A549 (cell line): ENCODE data around the gene C1orf35. TPM values are rescaled to one million over a fixed set of nuclear protein-coding genes. Genes with fewer than 3 reads are reported as not detected.
A peak's percentile ranks its signal among the peaks of the same experiment; 100 is the strongest.

Source experiments
- ATAC-seq, 2 experiments: fragments of 200-7000 bp in 1 of 2; fragments of >200 bp in 1 of 2; cut with Nextera tagmentation in 1 of 2; cut with Tn5 transposase in 1 of 2; 3 replicates each; pipeline versions ENCODE4 v1.8.0 to v1.9.1; 2018 to 2020; ENCODE audit warnings: mild to moderate bottlenecking in 1 of 2, moderate library complexity in 1 of 2
- CTCF ChIA-PET: fragments of 300-600 bp; sonication (Branson Sonifier 250); formaldehyde crosslinking; extraction: SDS; loops from one replicate; lab custom pipeline; 2021; ENCODE audit warnings: antibody characterized with exemption, inconsistent platforms; lab: Yijun Ruan, JAX
- POLR2A ChIA-PET: fragments of 350-600 bp; formaldehyde crosslinking; extraction: SDS; loops from one replicate; lab custom pipeline; 2021; ENCODE audit warnings: antibody characterized with exemption, inconsistent platforms; lab: Yijun Ruan, JAX
- DNase-seq, 2 experiments: peaks; one replicate each; pipeline versions ENCODE4 v3.0.0 to v3.0.0-alpha.2; 2011 to 2016; ENCODE audit warnings: low read depth in 1 of 2, low spot score in 1 of 2
- FAIRE-seq: peaks from 2 replicates; lab custom pipeline; 2011; peaks lifted over from hg19 to GRCh38; lab: Jason Lieb, UNC
- H3K27ac ChIP-seq, 2 experiments: fragments of >200 bp; sonication (Bioruptor Twin); formaldehyde crosslinking; 3 replicates each; pipeline ENCODE4 v1.5.1; 2016 to 2017
- H3K4me1 ChIP-seq: fragments of >200 bp; sonication (Bioruptor Twin); formaldehyde crosslinking; 3 replicates; pipeline ENCODE4 v1.6.1; 2016
- H3K4me2 ChIP-seq: fragments of >200 bp; sonication (Bioruptor Twin); formaldehyde crosslinking; 3 replicates; pipeline ENCODE4 v1.6.1; 2016
- H3K4me3 ChIP-seq: fragments of >200 bp; sonication (Bioruptor Twin); formaldehyde crosslinking; 3 replicates; pipeline ENCODE4 v1.5.1; 2016
- H3K9me3 ChIP-seq: fragments of >200 bp; sonication (Bioruptor Twin); formaldehyde crosslinking; 3 replicates; pipeline ENCODE4 v1.6.1; 2016
- CEBPB ChIP-seq, 2 experiments: fragments of >200 bp in 1 of 2; sonication (Bioruptor Twin) in 1 of 2; formaldehyde crosslinking in 1 of 2; IDR thresholded peaks; 2 replicates each; pipeline ENCODE4 v1.6.1; 2012 to 2016
- EP300 ChIP-seq, 2 experiments: fragments of >200 bp; sonication (Bioruptor Twin); formaldehyde crosslinking; IDR thresholded peaks; 2 replicates in 1 of 2; 3 replicates in 1 of 2; pipeline ENCODE4 v1.6.1; 2016 to 2017
- HOXA7 ChIP-seq: fragments of 250-450 bp; sonication (Bioruptor Pico); IDR thresholded peaks from 2 replicates; pipeline ENCODE4 v1.5.0; 2020; ENCODE audit warnings: mild to moderate bottlenecking, moderate library complexity
- HOXB5 ChIP-seq: fragments of 250-450 bp; sonication (Bioruptor Pico); IDR thresholded peaks from 2 replicates; pipeline ENCODE4 v1.5.0; 2020; ENCODE audit warnings: mild to moderate bottlenecking, moderate library complexity
- JUN ChIP-seq, 2 experiments: fragments of >200 bp; sonication (Bioruptor Twin); formaldehyde crosslinking; IDR thresholded peaks; 2 replicates in 1 of 2; 3 replicates in 1 of 2; pipeline ENCODE4 v1.6.1; 2016 to 2017
- JUNB ChIP-seq: fragments of >200 bp; sonication (Bioruptor Twin); formaldehyde crosslinking; IDR thresholded peaks from 2 replicates; pipeline ENCODE4 v1.6.1; 2016
- KDM1A ChIP-seq: fragments of 200-600 bp; sonication (generic); IDR thresholded peaks from 2 replicates; pipeline ENCODE4 v1.6.1; 2016; ENCODE audit warnings: low read depth, mild to moderate bottlenecking
- KDM5A ChIP-seq: fragments of 200-600 bp; sonication (generic); IDR thresholded peaks from 2 replicates; pipeline ENCODE4 v1.6.1; 2016; ENCODE audit warnings: antibody characterized with exemption, mild to moderate bottlenecking
- MYC ChIP-seq: IDR thresholded peaks from 2 replicates; pipeline ENCODE4 v1.6.1; 2012; ENCODE audit warnings: mild to moderate bottlenecking, inconsistent platforms, low read length, improper control_type of control experiment, borderline replicate concordance
- NR3C1 ChIP-seq: fragments of >200 bp; sonication (Bioruptor Twin); formaldehyde crosslinking; IDR thresholded peaks from 3 replicates; pipeline ENCODE4 v1.6.1; 2017
- PHF8 ChIP-seq: fragments of 200-600 bp; sonication (generic); IDR thresholded peaks from 2 replicates; pipeline ENCODE4 v1.6.1; 2016; ENCODE audit warnings: low read depth, mild to moderate bottlenecking, antibody characterized with exemption, moderate library complexity, borderline replicate concordance
- POLR2A ChIP-seq: IDR thresholded peaks from 2 replicates; pipeline ENCODE4 v1.6.1; 2012; ENCODE audit warnings: mild to moderate bottlenecking, low read length
- RCOR1 ChIP-seq: fragments of 150-350 bp; IDR thresholded peaks from 2 replicates; pipeline ENCODE4 v1.6.1; 2014; ENCODE audit warnings: antibody characterized with exemption, low read length, low read depth
- RNF2 ChIP-seq: fragments of 200-600 bp; sonication (generic); IDR thresholded peaks from 2 replicates; pipeline ENCODE4 v1.6.1; 2016; ENCODE audit warnings: low read depth, mild to moderate bottlenecking, antibody characterized with exemption, moderate library complexity, borderline replicate concordance
- SMC3 ChIP-seq: fragments of >200 bp; sonication (Bioruptor Twin); formaldehyde crosslinking; IDR thresholded peaks from 3 replicates; pipeline ENCODE4 v1.6.1; 2018; ENCODE audit warnings: inconsistent platforms
- TP53 ChIP-seq: fragments of 250-450 bp; sonication (Bioruptor Pico); IDR thresholded peaks from 2 replicates; pipeline ENCODE4 v1.5.0; 2021; ENCODE audit warnings: mild to moderate bottlenecking, moderate library complexity
- ZC3H11A ChIP-seq: fragments of 450-650 bp; IDR thresholded peaks from 2 replicates; pipeline ENCODE4 v1.6.1; 2014; ENCODE audit warnings: antibody characterized with exemption, mild to moderate bottlenecking
- ZFP36 ChIP-seq: fragments of 450-650 bp; IDR thresholded peaks from 2 replicates; pipeline ENCODE4 v1.6.1; 2014; ENCODE audit warnings: borderline replicate concordance; ENCODE audit not compliant: partially characterized antibody
- WGBS: methylation state at CpG from one replicate; pipeline ENCODE4 v1.1.6; 2017; ENCODE audit errors: missing lambda C conversion rate; 5-methylcytosine and 5-hydroxymethylcytosine counted together
- polyA plus RNA-seq, 4 experiments: library from polyadenylated mRNA; depleted of rRNA in 3 of 4; stranded (reverse); fragments of >200 nt; fragmentation: RNase III in 1 of 4; extraction: RNeasy Plus Mini Kit Qiagen cat#74134 plus additional on column Dnase treatment in 1 of 4; gene quantifications; 2 replicates in 3 of 4; 3 replicates in 1 of 4; pipeline ENCODE4 v1.2.3, GENCODE V29; 2011 to 2017
- TF ChIP-seq, protein P1 (sequence below): fragments of 150-350 bp; IDR thresholded peaks from 2 replicates; pipeline ENCODE4 v1.6.1; 2014; ENCODE audit warnings: low read depth, mild to moderate bottlenecking, low read length
- TF ChIP-seq, protein P2 (sequence below): IDR thresholded peaks from 2 replicates; pipeline ENCODE4 v1.6.1; 2012
- TF ChIP-seq, protein P3 (sequence below): fragments of >200 bp; sonication (Bioruptor Twin); formaldehyde crosslinking; IDR thresholded peaks from 3 replicates; pipeline ENCODE4 v1.5.1; 2016
- TF ChIP-seq, protein P4 (sequence below): fragments of >200 bp; sonication (Bioruptor Twin); formaldehyde crosslinking; IDR thresholded peaks from 3 replicates; pipeline ENCODE4 v1.6.1; 2016
- TF ChIP-seq, protein P5 (sequence below): IDR thresholded peaks from 2 replicates; pipeline ENCODE4 v1.6.1; 2012; ENCODE audit warnings: low read depth, borderline replicate concordance
- TF ChIP-seq, protein P6 (sequence below): fragments of 200-600 bp; sonication (generic); IDR thresholded peaks from 2 replicates; pipeline ENCODE4 v1.6.1; 2016; ENCODE audit warnings: antibody characterized with exemption, mild to moderate bottlenecking, moderate library complexity

Gene C1orf35
- polyA plus RNA-seq, 2 of the 4 experiments (the other 2 are of a cell fraction), result 9.8 to 28.9 TPM

DNA sequence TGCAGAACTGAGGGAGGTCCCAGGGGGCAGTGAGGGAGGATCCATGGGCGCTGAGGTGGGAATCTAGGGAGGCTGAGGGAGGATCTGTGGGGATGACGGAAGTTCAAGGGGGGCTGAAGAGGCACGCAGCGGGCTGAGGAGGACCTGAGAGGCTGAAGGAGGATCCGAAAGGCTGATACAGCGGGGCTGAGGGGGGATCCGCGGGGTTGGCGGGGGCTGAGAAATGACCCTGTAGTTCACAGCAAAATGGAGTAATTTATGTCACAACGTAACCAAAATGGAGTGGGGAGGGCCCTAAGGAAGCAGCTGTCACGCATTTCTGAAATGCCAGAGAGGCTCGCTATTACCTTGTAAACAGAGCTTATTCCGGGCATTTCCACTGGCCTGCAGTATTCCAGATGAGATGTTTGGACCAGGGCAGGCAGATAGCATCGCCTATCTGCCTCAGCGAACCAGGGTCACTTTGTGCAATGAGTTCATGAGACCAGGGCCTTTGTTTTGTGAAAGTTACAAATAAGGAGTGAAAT lies 6.9 kb upstream of the C1orf35 start (continued):
- no peak for TF ChIP-seq HOXB5 (CRISPR knock-in tag)
- no peak for TF ChIP-seq HOXA7 (CRISPR knock-in tag)
- TF ChIP-seq, protein P1, sequence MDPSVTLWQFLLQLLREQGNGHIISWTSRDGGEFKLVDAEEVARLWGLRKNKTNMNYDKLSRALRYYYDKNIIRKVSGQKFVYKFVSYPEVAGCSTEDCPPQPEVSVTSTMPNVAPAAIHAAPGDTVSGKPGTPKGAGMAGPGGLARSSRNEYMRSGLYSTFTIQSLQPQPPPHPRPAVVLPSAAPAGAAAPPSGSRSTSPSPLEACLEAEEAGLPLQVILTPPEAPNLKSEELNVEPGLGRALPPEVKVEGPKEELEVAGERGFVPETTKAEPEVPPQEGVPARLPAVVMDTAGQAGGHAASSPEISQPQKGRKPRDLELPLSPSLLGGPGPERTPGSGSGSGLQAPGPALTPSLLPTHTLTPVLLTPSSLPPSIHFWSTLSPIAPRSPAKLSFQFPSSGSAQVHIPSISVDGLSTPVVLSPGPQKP, result no peak
- no peak for TF ChIP-seq NR3C1
- TF ChIP-seq POLR2A, result no peak

DNA sequence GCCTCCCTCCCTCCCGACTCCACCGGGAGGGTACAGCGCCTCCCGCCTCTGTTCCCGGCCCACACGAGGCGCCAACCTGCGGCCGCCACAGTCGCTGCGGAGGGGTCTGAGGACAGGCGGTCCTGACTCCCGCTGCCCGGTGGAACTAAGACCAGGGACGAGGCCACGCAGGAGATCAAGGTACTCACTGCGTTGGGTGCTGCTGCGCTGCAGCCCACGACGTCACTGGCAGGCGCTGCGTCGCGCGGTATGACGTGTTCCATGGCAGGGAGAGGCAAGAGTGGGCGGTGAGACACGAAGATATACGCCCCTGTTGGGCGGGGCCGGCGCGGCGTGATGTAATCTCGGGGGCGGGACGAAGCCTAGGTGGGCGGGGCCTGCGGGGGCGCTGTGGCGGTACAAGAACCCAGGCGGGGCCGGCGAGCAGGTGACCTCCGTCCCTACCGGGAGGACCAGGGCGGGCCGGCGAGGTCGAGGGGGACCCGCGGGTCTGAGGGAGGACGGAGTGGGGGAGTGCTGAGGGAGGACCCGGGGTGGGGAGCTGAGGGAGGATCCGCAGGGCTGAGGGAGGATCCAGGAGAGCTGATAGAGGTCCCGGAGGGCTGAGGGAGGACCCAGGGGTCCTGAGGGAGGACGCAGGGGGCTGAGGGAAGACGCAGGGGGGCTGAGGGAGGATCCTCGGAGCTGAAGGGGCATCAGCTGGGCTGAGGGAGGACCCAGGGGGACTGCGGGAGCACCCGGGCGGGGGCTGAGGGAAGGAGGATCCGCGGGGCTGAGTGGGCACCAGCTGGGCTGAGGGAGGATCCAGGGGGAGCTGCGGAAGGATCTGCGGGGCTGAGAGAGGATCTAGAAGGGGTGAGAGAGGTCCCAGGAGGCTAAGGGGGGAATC lies 6.2 kb upstream of the C1orf35 start, which contains the start of gene MRPL55:
TSS of gene MRPL55 (minus strand) at position 227 of the 889 bp plus-strand sequence. CDS start 1,039 bp downstream, outside the sequence.
- Histone ChIP-seq H3K4me2 (peak within 1 kb of the TSS; percentile 95), H3K4me1 (peaks cover 12% of the 10 kb centered on the region; the same call in 2 of the 3 replicates), H3K4me3 (peak within 1 kb of the TSS; percentile 98), H3K27ac (peak within 1 kb of the TSS; percentile 90 to 94), H3K9me3 (no peaks in the 10 kb centered on the region)
- CTCF ChIA-PET, result interaction anchor here (0.8 to 2.4 kb wide), 6 partner anchors 14 to 103 kb away, joined by 3 to 23 read pairs (median 4); partner anchors contain the start of gene WNT3A
- DNase-seq, result peak; percentile 86 to 96
- WGBS, result 0% methylated on average over 21 of the region's 66 CpGs
- no peak for FAIRE-seq
- ATAC-seq, result peak; percentile 83 to 93
- POLR2A ChIA-PET, result interaction anchor here (0.6 to 1.8 kb wide), 5 partner anchors 12 to 398 kb away, joined by 3 to 6 read pairs (median 4); partner anchors contain the start of genes GUK1 and IBA57
- TF ChIP-seq RCOR1 (no peak), PHF8 (peak; percentile 94), JUN (IDR thresholded peaks at IDR 0.05) (peak in 1 of 2 experiments; percentile 81; a peak in 2 of 5 replicates), JUNB (no peak), MYC (no peak), KDM5A (peak; percentile 94), ZC3H11A (no peak), ZFP36 (no peak), SMC3 (no peak), RNF2 (no peak), TP53 (CRISPR knock-in tag) (no peak), CEBPB (IDR thresholded peaks at IDR 0.05) (peak in 1 of 2 experiments; percentile 60; a peak in 1 of 4 replicates), KDM1A (no peak), EP300 (IDR thresholded peaks at IDR 0.05) (peak in 1 of 2 experiments; percentile 26; a peak in 1 of 5 replicates), POLR2A (peak; percentile 96)
- TF ChIP-seq, protein P1, result no peak
- TF ChIP-seq, protein P2, sequence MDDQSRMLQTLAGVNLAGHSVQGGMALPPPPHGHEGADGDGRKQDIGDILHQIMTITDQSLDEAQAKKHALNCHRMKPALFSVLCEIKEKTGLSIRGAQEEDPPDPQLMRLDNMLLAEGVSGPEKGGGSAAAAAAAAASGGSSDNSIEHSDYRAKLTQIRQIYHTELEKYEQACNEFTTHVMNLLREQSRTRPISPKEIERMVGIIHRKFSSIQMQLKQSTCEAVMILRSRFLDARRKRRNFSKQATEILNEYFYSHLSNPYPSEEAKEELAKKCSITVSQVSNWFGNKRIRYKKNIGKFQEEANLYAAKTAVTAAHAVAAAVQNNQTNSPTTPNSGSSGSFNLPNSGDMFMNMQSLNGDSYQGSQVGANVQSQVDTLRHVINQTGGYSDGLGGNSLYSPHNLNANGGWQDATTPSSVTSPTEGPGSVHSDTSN, result no peak
- TF ChIP-seq, protein P3, sequence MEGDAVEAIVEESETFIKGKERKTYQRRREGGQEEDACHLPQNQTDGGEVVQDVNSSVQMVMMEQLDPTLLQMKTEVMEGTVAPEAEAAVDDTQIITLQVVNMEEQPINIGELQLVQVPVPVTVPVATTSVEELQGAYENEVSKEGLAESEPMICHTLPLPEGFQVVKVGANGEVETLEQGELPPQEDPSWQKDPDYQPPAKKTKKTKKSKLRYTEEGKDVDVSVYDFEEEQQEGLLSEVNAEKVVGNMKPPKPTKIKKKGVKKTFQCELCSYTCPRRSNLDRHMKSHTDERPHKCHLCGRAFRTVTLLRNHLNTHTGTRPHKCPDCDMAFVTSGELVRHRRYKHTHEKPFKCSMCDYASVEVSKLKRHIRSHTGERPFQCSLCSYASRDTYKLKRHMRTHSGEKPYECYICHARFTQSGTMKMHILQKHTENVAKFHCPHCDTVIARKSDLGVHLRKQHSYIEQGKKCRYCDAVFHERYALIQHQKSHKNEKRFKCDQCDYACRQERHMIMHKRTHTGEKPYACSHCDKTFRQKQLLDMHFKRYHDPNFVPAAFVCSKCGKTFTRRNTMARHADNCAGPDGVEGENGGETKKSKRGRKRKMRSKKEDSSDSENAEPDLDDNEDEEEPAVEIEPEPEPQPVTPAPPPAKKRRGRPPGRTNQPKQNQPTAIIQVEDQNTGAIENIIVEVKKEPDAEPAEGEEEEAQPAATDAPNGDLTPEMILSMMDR, result 0 out of 3 replicates have a peak, but pooled peaks have one; percentile 12
- TF ChIP-seq, protein P4, sequence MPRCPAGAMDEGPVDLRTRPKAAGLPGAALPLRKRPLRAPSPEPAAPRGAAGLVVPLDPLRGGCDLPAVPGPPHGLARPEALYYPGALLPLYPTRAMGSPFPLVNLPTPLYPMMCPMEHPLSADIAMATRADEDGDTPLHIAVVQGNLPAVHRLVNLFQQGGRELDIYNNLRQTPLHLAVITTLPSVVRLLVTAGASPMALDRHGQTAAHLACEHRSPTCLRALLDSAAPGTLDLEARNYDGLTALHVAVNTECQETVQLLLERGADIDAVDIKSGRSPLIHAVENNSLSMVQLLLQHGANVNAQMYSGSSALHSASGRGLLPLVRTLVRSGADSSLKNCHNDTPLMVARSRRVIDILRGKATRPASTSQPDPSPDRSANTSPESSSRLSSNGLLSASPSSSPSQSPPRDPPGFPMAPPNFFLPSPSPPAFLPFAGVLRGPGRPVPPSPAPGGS, result peak; percentile 89; the same call in 2 of the 3 replicates
- TF ChIP-seq, protein P5, sequence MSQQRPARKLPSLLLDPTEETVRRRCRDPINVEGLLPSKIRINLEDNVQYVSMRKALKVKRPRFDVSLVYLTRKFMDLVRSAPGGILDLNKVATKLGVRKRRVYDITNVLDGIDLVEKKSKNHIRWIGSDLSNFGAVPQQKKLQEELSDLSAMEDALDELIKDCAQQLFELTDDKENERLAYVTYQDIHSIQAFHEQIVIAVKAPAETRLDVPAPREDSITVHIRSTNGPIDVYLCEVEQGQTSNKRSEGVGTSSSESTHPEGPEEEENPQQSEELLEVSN, result peak; percentile 8; the same call in 1 of the 2 replicates
- TF ChIP-seq, protein P6, sequence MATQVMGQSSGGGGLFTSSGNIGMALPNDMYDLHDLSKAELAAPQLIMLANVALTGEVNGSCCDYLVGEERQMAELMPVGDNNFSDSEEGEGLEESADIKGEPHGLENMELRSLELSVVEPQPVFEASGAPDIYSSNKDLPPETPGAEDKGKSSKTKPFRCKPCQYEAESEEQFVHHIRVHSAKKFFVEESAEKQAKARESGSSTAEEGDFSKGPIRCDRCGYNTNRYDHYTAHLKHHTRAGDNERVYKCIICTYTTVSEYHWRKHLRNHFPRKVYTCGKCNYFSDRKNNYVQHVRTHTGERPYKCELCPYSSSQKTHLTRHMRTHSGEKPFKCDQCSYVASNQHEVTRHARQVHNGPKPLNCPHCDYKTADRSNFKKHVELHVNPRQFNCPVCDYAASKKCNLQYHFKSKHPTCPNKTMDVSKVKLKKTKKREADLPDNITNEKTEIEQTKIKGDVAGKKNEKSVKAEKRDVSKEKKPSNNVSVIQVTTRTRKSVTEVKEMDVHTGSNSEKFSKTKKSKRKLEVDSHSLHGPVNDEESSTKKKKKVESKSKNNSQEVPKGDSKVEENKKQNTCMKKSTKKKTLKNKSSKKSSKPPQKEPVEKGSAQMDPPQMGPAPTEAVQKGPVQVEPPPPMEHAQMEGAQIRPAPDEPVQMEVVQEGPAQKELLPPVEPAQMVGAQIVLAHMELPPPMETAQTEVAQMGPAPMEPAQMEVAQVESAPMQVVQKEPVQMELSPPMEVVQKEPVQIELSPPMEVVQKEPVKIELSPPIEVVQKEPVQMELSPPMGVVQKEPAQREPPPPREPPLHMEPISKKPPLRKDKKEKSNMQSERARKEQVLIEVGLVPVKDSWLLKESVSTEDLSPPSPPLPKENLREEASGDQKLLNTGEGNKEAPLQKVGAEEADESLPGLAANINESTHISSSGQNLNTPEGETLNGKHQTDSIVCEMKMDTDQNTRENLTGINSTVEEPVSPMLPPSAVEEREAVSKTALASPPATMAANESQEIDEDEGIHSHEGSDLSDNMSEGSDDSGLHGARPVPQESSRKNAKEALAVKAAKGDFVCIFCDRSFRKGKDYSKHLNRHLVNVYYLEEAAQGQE, result no peak
